VCaP (cell line): ENCODE results near the gene SPRN.
A peak's percentile ranks its signal among the peaks of the same experiment; 100 is the strongest.
"Not testable (repeated sequence)": the region's sequence is repeated elsewhere in the genome, so short reads cannot be mapped to it uniquely, and the experiment has no call there.

ENCODE experiments used
- H3K27ac ChIP-seq: fragments of 450-650 bp; 2 replicates; pipeline ENCODE4 v1.5.1; 2017
- CTCF ChIP-seq: fragments of 450-650 bp; conservative IDR thresholded peaks from 2 replicates; pipeline ENCODE4 v1.5.1; 2017; ENCODE audit warnings: mild to moderate bottlenecking, moderate library complexity

The SPRN gene

GRCh38 chr10:133393401-133394063, 30.9 kb downstream of the SPRN start:
- no peak for TF ChIP-seq CTCF

GRCh38 chr10:133391761-133392518, 32.5 kb downstream of the SPRN start:
- no peak overlapping the region for H3K27ac ChIP-seq
- no peak for TF ChIP-seq CTCF

More at GRCh38 chr10:133393401-133394063, 30.9 kb downstream of the SPRN start:
- H3K27ac ChIP-seq: peak overlapping the region; percentile 87

- no peak overlapping the region for H3K27ac ChIP-seq
- no peak for TF ChIP-seq CTCF
These were observed 33.2 kb downstream of the SPRN start for GRCh38 chr10:133391249-133391635.

GRCh38 chr10:133390597-133391248, 33.7 kb downstream of the SPRN start:
- no peak for TF ChIP-seq CTCF
- no peak overlapping the region for H3K27ac ChIP-seq

GRCh38 chr10:133388973-133389818, 35.2 kb downstream of the SPRN start:
- H3K27ac ChIP-seq: no peak overlapping the region
- TF ChIP-seq CTCF: no peak

- no peak overlapping the region for H3K27ac ChIP-seq
- TF ChIP-seq CTCF: no peak
These were observed 36.0 kb downstream of the SPRN start for GRCh38 chr10:133388236-133388972.

- H3K27ac ChIP-seq: not testable (repeated sequence)
These were observed 37.5 kb downstream of the SPRN start for GRCh38 chr10:133386951-133387350.
